Neuronal stem cell (in vitro differentiated cells): Measurements from ENCODE around the gene SLC25A39.

Experiments used
- DNase-seq: peaks from one replicate; pipeline ENCODE4 v3.0.0-alpha.2; 2013; ENCODE audit warnings: low spot score
- H2AFZ ChIP-seq: one replicate; pipeline ENCODE4 v1.6.1; 2013; ENCODE audit warnings: mild to moderate bottlenecking, low read length, inconsistent platforms
- H2AK5ac ChIP-seq: 2 replicates; pipeline ENCODE4 v1.6.1; 2013; ENCODE audit warnings: low read depth, mild to moderate bottlenecking, inconsistent platforms, low read length, moderate library complexity, mixed read lengths
- H2BK120ac ChIP-seq: 2 replicates; pipeline ENCODE4 v1.6.1; 2013; ENCODE audit warnings: low read depth, mild to moderate bottlenecking, inconsistent platforms, low read length, moderate library complexity, mixed read lengths
- H2BK12ac ChIP-seq: one replicate; pipeline ENCODE4 v1.6.1; 2013; ENCODE audit warnings: low read length, inconsistent platforms
- H2BK15ac ChIP-seq: 2 replicates; pipeline ENCODE4 v1.6.1; 2013; ENCODE audit warnings: mild to moderate bottlenecking, low read length, inconsistent platforms, mixed read lengths
- H2BK5ac ChIP-seq: one replicate; pipeline ENCODE4 v1.6.1; 2013; ENCODE audit warnings: inconsistent platforms, mild to moderate bottlenecking, low read length, moderate library complexity
- H3K14ac ChIP-seq: one replicate; pipeline ENCODE4 v1.6.1; 2013; ENCODE audit warnings: low read length, inconsistent platforms
- H3K18ac ChIP-seq: 2 replicates; pipeline ENCODE4 v1.6.1; 2013; ENCODE audit warnings: low read length, inconsistent platforms
- H3K23ac ChIP-seq: 2 replicates; pipeline ENCODE4 v1.6.1; 2013; ENCODE audit warnings: low read depth, mild to moderate bottlenecking, mixed read lengths, low read length, inconsistent platforms; ENCODE audit not compliant: poor library complexity
- H3K27ac ChIP-seq: replicated peaks from 3 replicates; pipeline ENCODE4 v1.5.1; 2013; ENCODE audit warnings: low read length, inconsistent platforms
- H3K27me3 ChIP-seq, 3 experiments: 2 replicates each; pipeline ENCODE4 v1.6.1; 2013; ENCODE audit warnings: low read length in 3 of 3, mild to moderate bottlenecking in 2 of 3, inconsistent platforms in 1 of 3, low read depth in 1 of 3, mixed read lengths in 1 of 3, moderate library complexity in 1 of 3; ENCODE audit not compliant: control insufficient read depth in 3 of 3, insufficient read depth in 3 of 3
- H3K36me3 ChIP-seq, 2 donors: replicated peaks in 1 of 2; 2 replicates each; pipeline ENCODE4 v1.6.1; 2013; ENCODE audit warnings: low read length in 2 of 2; ENCODE audit not compliant: control insufficient read depth in 2 of 2, insufficient read depth in 2 of 2
- H3K4ac ChIP-seq: 2 replicates; pipeline ENCODE4 v1.6.1; 2013; ENCODE audit warnings: inconsistent platforms, mild to moderate bottlenecking, low read length, moderate library complexity
- H3K4me1 ChIP-seq, 2 donors: 1 replicate in 1 of 2; 2 replicates in 1 of 2; pipeline ENCODE4 v1.6.1; 2013; ENCODE audit warnings: low read length in 2 of 2, low read depth in 1 of 2; ENCODE audit not compliant: control insufficient read depth in 2 of 2, insufficient read depth in 1 of 2
- H3K4me2 ChIP-seq: one replicate; pipeline ENCODE4 v1.6.1; 2013; ENCODE audit warnings: mild to moderate bottlenecking, low read length, inconsistent platforms; ENCODE audit not compliant: insufficient read depth, poor library complexity, severe bottlenecking
- H3K4me3 ChIP-seq, 2 donors: 2 replicates each; pipeline ENCODE4 v1.5.1; 2013; ENCODE audit warnings: low read length in 2 of 2, mild to moderate bottlenecking in 2 of 2, inconsistent platforms in 1 of 2, moderate library complexity in 1 of 2
- H3K79me1 ChIP-seq: one replicate; pipeline ENCODE4 v1.6.1; 2013; ENCODE audit warnings: low read depth, mild to moderate bottlenecking, inconsistent platforms, low read length, moderate library complexity
- H3K9ac ChIP-seq: one replicate; pipeline ENCODE4 v1.6.1; 2013; ENCODE audit warnings: mild to moderate bottlenecking, low read depth, low read length, inconsistent platforms; ENCODE audit not compliant: poor library complexity
- H3K9me3 ChIP-seq, 2 donors: replicated peaks in 1 of 2; 2 replicates each; pipeline versions ENCODE3 to v1.6.1; 2013; ENCODE audit warnings: low read length in 2 of 2, mild to moderate bottlenecking in 2 of 2, inconsistent platforms in 1 of 2, low read depth in 1 of 2, mixed read lengths in 1 of 2, moderate library complexity in 1 of 2; ENCODE audit not compliant: control insufficient read depth in 2 of 2, insufficient read depth in 1 of 2
- H4K8ac ChIP-seq: one replicate; pipeline ENCODE4 v1.6.1; 2013; ENCODE audit warnings: low read depth, mild to moderate bottlenecking, inconsistent platforms, low read length, moderate library complexity
- H4K91ac ChIP-seq: one replicate; pipeline ENCODE4 v1.6.1; 2013; ENCODE audit warnings: low read length, low read depth, mild to moderate bottlenecking, inconsistent platforms; ENCODE audit not compliant: poor library complexity
- WGBS, 2 donors: extraction: QIAGEN DNeasy Blood & Tissue Kit; methylation state at CpG; one replicate each; pipeline ENCODE4 v1.1.7; 2013; ENCODE audit warnings: missing lambda C conversion rate in 2 of 2, mixed read lengths in 1 of 2; ENCODE audit not compliant: insufficient read length in 2 of 2, insufficient replicate concordance in 1 of 2; ENCODE audit errors: extremely low coverage in 2 of 2; 5-methylcytosine and 5-hydroxymethylcytosine counted together

Gene SLC25A39

GRCh38 chr17:44307387-44308186 is 17.0 kb downstream of the SLC25A39 start:
- H3K4me3 ChIP-seq, result peak overlapping the region; percentile 47 to 74
- H2AFZ ChIP-seq, result peak overlapping the region; percentile 88
- no peak overlapping the region for H3K4ac ChIP-seq
- DNase-seq, result no peak
- H4K8ac ChIP-seq, result no peak overlapping the region
- H4K91ac ChIP-seq, result no peak overlapping the region
- H2BK5ac ChIP-seq, result no peak overlapping the region
- H2BK120ac ChIP-seq, result no peak overlapping the region
- no peak overlapping the region for H3K23ac ChIP-seq
- H3K27me3 ChIP-seq, result peaks cover 0 to 42% (median 3%) of the 10 kb centered on the region in 3 experiments
- no peak overlapping the region for H2AK5ac ChIP-seq
- peaks cover 8 to 9% of the 10 kb centered on the region in 2 donors for H3K4me1 ChIP-seq
- H3K14ac ChIP-seq, result no peak overlapping the region
- H2BK15ac ChIP-seq, result no peak overlapping the region
- H3K36me3 ChIP-seq, result no peaks in the 10 kb centered on the region
- peak overlapping the region; percentile 60 for H3K9ac ChIP-seq
- H3K18ac ChIP-seq, result peak overlapping the region; percentile 9
- no peak overlapping the region for H2BK12ac ChIP-seq
- no CpG with 5 or more reads among the region's 26 CpGs for WGBS, 2 donors
- H3K4me2 ChIP-seq, result peak overlapping the region; percentile 80
- H3K9me3 ChIP-seq, result no peaks in the 10 kb centered on the region
- peak overlapping the region; percentile 45 for H3K27ac ChIP-seq
- H3K79me1 ChIP-seq, result peaks cover 2% of the 10 kb centered on the region

- Histone ChIP-seq H2BK120ac (no peak overlapping the region), H3K14ac (no peak overlapping the region), H2AFZ (no peak overlapping the region), H3K79me1 (no peaks in the 10 kb centered on the region), H4K8ac (no peak overlapping the region), H3K4me3 (no peak overlapping the region), H3K27ac (no peak overlapping the region), H3K36me3 (no peaks in the 10 kb centered on the region), H4K91ac (no peak overlapping the region), H3K4me2 (no peak overlapping the region), H2BK5ac (no peak overlapping the region), H2BK12ac (no peak overlapping the region), H3K4ac (no peak overlapping the region), H2BK15ac (no peak overlapping the region), H3K4me1 (peaks cover 8 to 9% of the 10 kb centered on the region in 2 donors), H3K9ac (no peak overlapping the region), H3K9me3 (no peaks in the 10 kb centered on the region), H3K27me3 (peaks cover 0 to 25% (median under 1%) of the 10 kb centered on the region in 3 experiments), H3K23ac (no peak overlapping the region), H3K18ac (no peak overlapping the region), H2AK5ac (no peak overlapping the region)
- no peak for DNase-seq
Measured at GRCh38 chr17:44304651-44305050, 20.0 kb downstream of the SLC25A39 start.

- Histone ChIP-seq H3K27ac (no peak overlapping the region), H3K4me1 (no peaks in the 10 kb centered on the region), H3K4me3 (no peak overlapping the region), H2BK15ac (no peak overlapping the region), H3K9me3 (no peaks in the 10 kb centered on the region), H2BK12ac (no peak overlapping the region), H3K27me3 (peaks cover 0 to 28% (median 0%) of the 10 kb centered on the region in 3 experiments), H3K23ac (no peak overlapping the region), H3K4ac (no peak overlapping the region), H4K91ac (no peak overlapping the region), H3K4me2 (no peak overlapping the region), H3K79me1 (no peaks in the 10 kb centered on the region), H2BK5ac (no peak overlapping the region), H3K14ac (no peak overlapping the region), H2AK5ac (no peak overlapping the region), H2AFZ (no peak overlapping the region), H3K9ac (no peak overlapping the region), H2BK120ac (no peak overlapping the region), H4K8ac (no peak overlapping the region), H3K18ac (no peak overlapping the region), H3K36me3 (no peaks in the 10 kb centered on the region)
- no CpG with 5 or more reads among the region's 3 CpGs for WGBS, 2 donors
- no peak for DNase-seq
Measured at GRCh38 chr17:44297975-44298374, 26.6 kb downstream of the SLC25A39 start.

GRCh38 chr17:44293509-44294226 is 31.0 kb downstream of the SLC25A39 start:
- Histone ChIP-seq H4K8ac (no peak overlapping the region), H3K36me3 (no peaks in the 10 kb centered on the region), H3K9ac (peak overlapping the region; percentile 25), H2AFZ (no peak overlapping the region), H4K91ac (no peak overlapping the region), H3K9me3 (no peaks in the 10 kb centered on the region), H3K4me3 (no peak overlapping the region), H2BK5ac (no peak overlapping the region), H3K79me1 (no peaks in the 10 kb centered on the region), H3K14ac (no peak overlapping the region), H3K4me1 (no peaks in the 10 kb centered on the region), H2AK5ac (no peak overlapping the region), H3K4me2 (no peak overlapping the region), H3K23ac (no peak overlapping the region), H2BK15ac (no peak overlapping the region), H2BK120ac (no peak overlapping the region), H3K18ac (no peak overlapping the region), H3K27me3 (peaks cover 0 to 21% (median 0%) of the 10 kb centered on the region in 3 experiments), H2BK12ac (no peak overlapping the region), H3K4ac (no peak overlapping the region), H3K27ac (no peak overlapping the region)
- WGBS, 2 donors, result no CpG with 5 or more reads among the region's 9 CpGs
- no peak for DNase-seq
